Smooth muscle cell (in vitro differentiated cells): ENCODE measurements around the gene ELMOD3. TPM values are rescaled to one million over a fixed set of nuclear protein-coding genes. Genes with fewer than 3 reads are reported as not detected.

Experiments
- DNase-seq: peaks from one replicate; lab custom pipeline; 2025; ENCODE audit not compliant: unreplicated experiment; lab: John Stamatoyannopoulos, UW
- H2AFZ ChIP-seq: fragments of 200-600 bp; sonication (generic); 2 replicates; pipeline ENCODE4 v1.6.0; 2016; ENCODE audit warnings: antibody characterized with exemption, low read depth, mild to moderate bottlenecking
- H3F3A ChIP-seq: fragments of 200-600 bp; sonication (generic); 2 replicates; pipeline ENCODE4 v1.6.0; 2017; ENCODE audit warnings: antibody characterized with exemption, low read depth
- H3K27ac ChIP-seq: fragments of 200-600 bp; sonication (generic); 2 replicates; pipeline ENCODE4 v1.5.1; 2016; ENCODE audit warnings: low read depth, mild to moderate bottlenecking
- H3K27me3 ChIP-seq: fragments of 200-600 bp; sonication (generic); 2 replicates; pipeline ENCODE4 v1.6.1; 2016; ENCODE audit warnings: low read depth, mild to moderate bottlenecking
- H3K36me3 ChIP-seq: fragments of 200-600 bp; sonication (generic); 2 replicates; pipeline ENCODE4 v1.5.1; 2016; ENCODE audit warnings: low read depth
- H3K4me1 ChIP-seq: fragments of 200-600 bp; sonication (generic); 2 replicates; pipeline ENCODE4 v1.5.1; 2016; ENCODE audit warnings: low read depth
- H3K4me2 ChIP-seq: fragments of 200-600 bp; sonication (generic); 2 replicates; pipeline ENCODE4 v1.6.0; 2016; ENCODE audit warnings: mild to moderate bottlenecking
- H3K4me3 ChIP-seq: fragments of 200-600 bp; sonication (generic); 2 replicates; pipeline ENCODE4 v1.5.1; 2016; ENCODE audit warnings: mild to moderate bottlenecking
- H3K79me2 ChIP-seq: fragments of 200-600 bp; sonication (generic); 2 replicates; pipeline ENCODE4 v1.6.0; 2016; ENCODE audit warnings: low read depth, mild to moderate bottlenecking
- H3K9ac ChIP-seq: fragments of 200-600 bp; sonication (generic); 2 replicates; pipeline ENCODE4 v1.6.0; 2016; ENCODE audit warnings: low read depth
- H3K9me3 ChIP-seq: fragments of 200-600 bp; sonication (generic); replicated peaks from 2 replicates; pipeline ENCODE4 v1.5.1; 2016; ENCODE audit warnings: low read depth
- H4K20me1 ChIP-seq: fragments of 200-600 bp; sonication (generic); 2 replicates; pipeline ENCODE4 v1.6.0; 2016; ENCODE audit warnings: low read depth
- WGBS: methylation state at CpG from one replicate; pipeline ENCODE4 v1.1.7; 2016; ENCODE audit warnings: low lambda C conversion rate; 5-methylcytosine and 5-hydroxymethylcytosine counted together
- polyA plus RNA-seq: library from polyadenylated mRNA; unstranded; fragments of >200 nt; fragmentation: Nextera tagmentation; extraction: Ambion mirVana; gene quantifications from 2 replicates; pipeline ENCODE4 v1.2.1, GENCODE V29; 2016
- total RNA-seq: library from RNA; depleted of rRNA; stranded (reverse); fragments of >200 nt; gene quantifications from 2 replicates; pipeline ENCODE4 v1.2.3, GENCODE V29; 2014
- TF ChIP-seq, protein P1 (sequence below): fragments of 200-600 bp; sonication (generic); IDR thresholded peaks from 2 replicates; pipeline ENCODE4 v1.5.1; 2017; ENCODE audit warnings: borderline replicate concordance, mild to moderate bottlenecking, antibody characterized with exemption; ENCODE audit not compliant: insufficient read depth, poor library complexity, severe bottlenecking

Gene ELMOD3
- total and polyA plus RNA-seq, 2 experiments from 2014 or later: 13.3 to 15.2 TPM

DNA sequence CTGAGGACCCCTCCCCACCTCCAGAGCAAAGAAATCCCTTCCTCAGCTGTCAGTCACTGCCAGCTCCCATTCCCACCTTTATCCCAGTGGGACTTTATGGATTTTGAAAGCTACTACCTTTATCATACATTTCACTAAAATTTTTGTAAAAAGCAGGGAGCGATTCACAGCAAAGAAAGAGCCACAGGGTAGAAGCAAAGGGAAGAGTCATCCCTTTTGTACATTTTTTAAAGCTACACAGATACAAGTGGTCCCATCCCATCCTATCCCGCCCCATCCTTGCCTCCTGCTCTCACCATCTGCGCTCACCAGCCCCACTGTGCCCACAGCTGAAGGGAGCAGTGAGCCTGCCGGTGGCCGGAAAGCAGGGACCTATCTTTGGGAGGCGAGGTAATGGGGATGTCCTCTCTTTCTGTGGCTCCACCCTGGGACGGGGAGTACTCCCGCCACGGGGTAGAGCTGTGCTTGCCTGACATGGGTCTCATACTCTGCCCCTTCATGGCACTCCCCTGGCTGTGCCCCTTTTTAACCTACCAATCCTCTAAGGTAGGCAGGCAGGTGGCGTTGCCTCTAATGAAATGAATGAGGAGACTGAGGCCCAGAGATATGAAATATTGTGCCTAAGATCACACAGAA is 77.1 kb downstream of the ELMOD3 start:
- H3K9ac ChIP-seq: no peak overlapping the region
- H3K4me1 ChIP-seq: peaks cover 21% of the 10 kb centered on the region
- no peaks in the 10 kb centered on the region for H3K27me3 ChIP-seq
- peak overlapping the region; percentile 42 for H3K27ac ChIP-seq
- H3K4me3 ChIP-seq: no peak overlapping the region
- DNase-seq: no peak
- peak overlapping the region; percentile 67 for H3K4me2 ChIP-seq
- H3F3A ChIP-seq: no peaks in the 10 kb centered on the region
- H3K79me2 ChIP-seq: no peaks in the 10 kb centered on the region
- H2AFZ ChIP-seq: peak overlapping the region; percentile 51
- no peaks in the 10 kb centered on the region for H4K20me1 ChIP-seq
- TF ChIP-seq, protein P1, sequence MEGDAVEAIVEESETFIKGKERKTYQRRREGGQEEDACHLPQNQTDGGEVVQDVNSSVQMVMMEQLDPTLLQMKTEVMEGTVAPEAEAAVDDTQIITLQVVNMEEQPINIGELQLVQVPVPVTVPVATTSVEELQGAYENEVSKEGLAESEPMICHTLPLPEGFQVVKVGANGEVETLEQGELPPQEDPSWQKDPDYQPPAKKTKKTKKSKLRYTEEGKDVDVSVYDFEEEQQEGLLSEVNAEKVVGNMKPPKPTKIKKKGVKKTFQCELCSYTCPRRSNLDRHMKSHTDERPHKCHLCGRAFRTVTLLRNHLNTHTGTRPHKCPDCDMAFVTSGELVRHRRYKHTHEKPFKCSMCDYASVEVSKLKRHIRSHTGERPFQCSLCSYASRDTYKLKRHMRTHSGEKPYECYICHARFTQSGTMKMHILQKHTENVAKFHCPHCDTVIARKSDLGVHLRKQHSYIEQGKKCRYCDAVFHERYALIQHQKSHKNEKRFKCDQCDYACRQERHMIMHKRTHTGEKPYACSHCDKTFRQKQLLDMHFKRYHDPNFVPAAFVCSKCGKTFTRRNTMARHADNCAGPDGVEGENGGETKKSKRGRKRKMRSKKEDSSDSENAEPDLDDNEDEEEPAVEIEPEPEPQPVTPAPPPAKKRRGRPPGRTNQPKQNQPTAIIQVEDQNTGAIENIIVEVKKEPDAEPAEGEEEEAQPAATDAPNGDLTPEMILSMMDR: no peak
- WGBS: 81% methylated on average over 10 of the region's 10 CpGs
- H3K9me3 ChIP-seq: no peaks in the 10 kb centered on the region
- no peaks in the 10 kb centered on the region for H3K36me3 ChIP-seq

DNA sequence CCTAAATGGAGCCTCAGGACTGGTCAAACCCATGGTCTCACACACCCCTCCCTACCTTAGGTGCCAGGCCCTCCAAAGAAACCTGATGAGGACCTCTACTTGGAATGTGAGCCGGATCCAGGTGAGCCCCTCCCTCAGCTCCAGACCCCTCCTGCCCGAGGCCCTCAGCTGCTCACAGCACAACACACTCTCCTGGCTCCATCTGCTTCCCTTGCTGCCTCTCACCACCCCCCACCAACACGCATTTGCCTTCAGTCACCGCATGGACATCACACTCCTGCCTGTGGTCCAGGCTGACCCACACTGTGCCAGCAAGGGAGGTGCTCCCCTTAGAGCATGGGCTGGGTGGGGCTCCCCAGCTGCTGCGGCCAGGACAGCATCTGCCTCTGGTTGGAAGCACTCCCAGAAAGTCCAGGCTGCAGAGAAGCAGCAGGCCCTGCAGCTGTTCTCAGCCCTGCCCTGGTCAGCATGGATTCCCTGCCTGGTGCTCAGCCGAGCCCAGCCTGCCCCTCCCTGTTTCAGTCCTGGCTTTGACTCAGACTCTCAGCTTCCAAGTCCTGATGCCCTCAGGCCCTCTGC is 79.0 kb downstream of the ELMOD3 start:
- Histone ChIP-seq H3K4me2 (no peak overlapping the region), H3K36me3 (no peaks in the 10 kb centered on the region), H4K20me1 (no peaks in the 10 kb centered on the region), H3K9ac (no peak overlapping the region), H3K9me3 (no peaks in the 10 kb centered on the region), H3F3A (peaks cover 3% of the 10 kb centered on the region), H3K27me3 (no peaks in the 10 kb centered on the region), H3K4me1 (peaks cover 35% of the 10 kb centered on the region), H3K27ac (peak overlapping the region; percentile 1), H2AFZ (no peak overlapping the region), H3K4me3 (no peak overlapping the region), H3K79me2 (no peaks in the 10 kb centered on the region)
- 48% methylated on average over 6 of the region's 6 CpGs for WGBS
- TF ChIP-seq, protein P1: no peak
- DNase-seq: peak; percentile 32

DNA sequence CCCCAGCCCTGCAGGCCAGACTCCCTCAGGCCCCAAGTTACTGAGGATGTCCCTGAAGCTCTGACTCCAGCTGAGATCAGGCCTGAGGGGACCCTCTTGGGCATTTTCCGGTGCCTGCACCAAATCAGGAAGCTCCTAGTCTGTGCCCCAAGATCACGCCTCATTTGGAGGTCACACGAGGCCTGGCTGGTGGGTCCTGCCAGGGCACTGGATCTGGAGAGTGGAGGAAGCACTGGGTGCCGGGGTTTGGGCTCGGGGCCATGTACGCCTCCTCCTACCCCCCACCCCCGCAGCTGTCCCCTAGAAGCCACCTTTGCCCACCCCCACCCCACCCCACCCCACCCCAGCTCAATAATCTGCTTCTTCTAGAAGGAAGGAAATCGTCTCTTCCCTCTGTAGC is 80.1 kb downstream of the ELMOD3 start:
- Histone ChIP-seq H3K27ac (no peak overlapping the region), H3K4me2 (no peak overlapping the region), H3K27me3 (no peaks in the 10 kb centered on the region), H3K9me3 (no peaks in the 10 kb centered on the region), H3K9ac (no peak overlapping the region), H3K79me2 (no peaks in the 10 kb centered on the region), H4K20me1 (no peaks in the 10 kb centered on the region), H3K4me1 (peaks cover 38% of the 10 kb centered on the region), H2AFZ (no peak overlapping the region), H3F3A (peaks cover 6% of the 10 kb centered on the region), H3K36me3 (no peaks in the 10 kb centered on the region), H3K4me3 (no peak overlapping the region)
- 94% methylated on average over 8 of the region's 8 CpGs for WGBS
- no peak for DNase-seq
- TF ChIP-seq, protein P1: no peak
